Small intestine (tissue), 7 donors: Measurements from ENCODE around the gene PDCD7. TPM values are rescaled to one million over a fixed set of nuclear protein-coding genes. Genes with fewer than 3 reads are reported as not detected.

Experiments
- DNase-seq, 2 donors: peaks; one replicate each; pipeline versions ENCODE4 v3.0.0 to v3.0.0-alpha.2; 2013
- FAIRE-seq: peaks from 2 replicates; lab custom pipeline; 2012; peaks lifted over from hg19 to GRCh38; lab: Jason Lieb, UNC
- H3K27ac ChIP-seq, 3 donors: one replicate each; pipeline ENCODE4 v1.5.1; 2013; ENCODE audit warnings: low read length in 2 of 3, mild to moderate bottlenecking in 2 of 3, control low read depth in 1 of 3, inconsistent platforms in 1 of 3, low read depth in 1 of 3, moderate library complexity in 1 of 3
- H3K27me3 ChIP-seq, 3 donors: one replicate each; pipeline ENCODE4 v1.6.1; 2013; ENCODE audit warnings: low read length in 3 of 3, inconsistent platforms in 1 of 3; ENCODE audit not compliant: control insufficient read depth in 3 of 3, insufficient read depth in 3 of 3
- H3K36me3 ChIP-seq, 3 donors: one replicate each; pipeline ENCODE4 v1.6.1; 2013; ENCODE audit warnings: low read length in 3 of 3, inconsistent platforms in 1 of 3, low read depth in 1 of 3, mild to moderate bottlenecking in 1 of 3, moderate library complexity in 1 of 3; ENCODE audit not compliant: control insufficient read depth in 3 of 3, insufficient read depth in 2 of 3
- H3K4me1 ChIP-seq, 3 donors: one replicate each; pipeline ENCODE4 v1.6.1; 2013; ENCODE audit warnings: low read length in 2 of 3, inconsistent platforms in 1 of 3, low read depth in 1 of 3, mild to moderate bottlenecking in 1 of 3, moderate library complexity in 1 of 3; ENCODE audit not compliant: control insufficient read depth in 3 of 3, insufficient read depth in 2 of 3
- H3K4me3 ChIP-seq, 3 donors: one replicate each; pipeline ENCODE4 v1.5.1; 2013; ENCODE audit warnings: low read length in 3 of 3, control low read depth in 1 of 3, inconsistent platforms in 1 of 3, low read depth in 1 of 3, mild to moderate bottlenecking in 1 of 3, moderate library complexity in 1 of 3
- H3K9me3 ChIP-seq, 2 donors: one replicate each; pipeline ENCODE4 v1.6.1; 2013; ENCODE audit warnings: low read depth in 1 of 2, low read length in 1 of 2; ENCODE audit not compliant: control insufficient read depth in 2 of 2, insufficient read depth in 1 of 2
- WGBS, 3 donors: extraction: QIAGEN DNeasy Blood & Tissue Kit; methylation state at CpG; one replicate each; pipeline ENCODE4 v1.1.7; 2013; 5-methylcytosine and 5-hydroxymethylcytosine counted together
- polyA plus RNA-seq, 4 donors: library from polyadenylated mRNA; stranded (reverse) in 3 of 4; unstranded in 1 of 4; fragments of 200-250 nt in 3 of 4; fragments of 120-200 nt in 1 of 4; gene quantifications; one replicate each; pipeline versions ENCODE4 v1.2.1 to v1.2.3, GENCODE V29; 2013
- donor health status: healthy with polysubstance abuse.
- donor health status: control.
- donor health status: control.
- donor health status: Bipolar disorder and iron deficiency.
- donor health status: healthy.

Gene PDCD7
- polyA plus RNA-seq, 4 donors = 8.4 to 20.5 (median 11.9) TPM

- 87 to 94% (median 93%) methylated on average over 5 of the region's 5 CpGs for WGBS, 3 donors
- no peak for FAIRE-seq
Measured at GRCh38 chr15:65174509-65174908, 40.9 kb upstream of the PDCD7 start.

GRCh38 chr15:65172531-65172930 is 38.9 kb upstream of the PDCD7 start:
- Histone ChIP-seq H3K27me3 (no peaks in the 10 kb centered on the region), H3K4me3 (no peak overlapping the region), H3K27ac (no peak overlapping the region), H3K36me3 (peaks cover 3 to 53% (median 3%) of the 10 kb centered on the region in 3 donors), H3K4me1 (no peaks in the 10 kb centered on the region), H3K9me3 (no peaks in the 10 kb centered on the region)
- FAIRE-seq = no peak
- 95 to 99% (median 96%) methylated on average over 5 of the region's 5 CpGs for WGBS, 3 donors
- no peak for DNase-seq

More at GRCh38 chr15:65174509-65174908, 40.9 kb upstream of the PDCD7 start:
- Histone ChIP-seq H3K9me3 (no peaks in the 10 kb centered on the region), H3K36me3 (peaks cover 2 to 55% (median 7%) of the 10 kb centered on the region in 3 donors), H3K27ac (no peak overlapping the region), H3K27me3 (no peaks in the 10 kb centered on the region), H3K4me1 (no peaks in the 10 kb centered on the region), H3K4me3 (no peak overlapping the region)
- no peak for DNase-seq

- Histone ChIP-seq H3K36me3 (peaks cover 4 to 50% (median 5%) of the 10 kb centered on the region in 3 donors), H3K4me1 (no peaks in the 10 kb centered on the region), H3K9me3 (no peaks in the 10 kb centered on the region), H3K27me3 (no peaks in the 10 kb centered on the region), H3K27ac (no peak overlapping the region), H3K4me3 (no peak overlapping the region)
- FAIRE-seq = no peak
- no peak for DNase-seq
- WGBS, 3 donors = 91 to 93% (median 91%) methylated on average over 5 of the region's 5 CpGs
Measured at GRCh38 chr15:65171428-65171827, 37.8 kb upstream of the PDCD7 start.

- FAIRE-seq = no peak
- no peak overlapping the region for H3K4me3 ChIP-seq
- DNase-seq = no peak
- no peaks in the 10 kb centered on the region for H3K27me3 ChIP-seq
- WGBS, 3 donors = 91 to 98% (median 96%) methylated on average over 2 of the region's 2 CpGs
- H3K36me3 ChIP-seq = peaks cover 4 to 43% (median 12%) of the 10 kb centered on the region in 3 donors
- H3K9me3 ChIP-seq = no peaks in the 10 kb centered on the region
- H3K27ac ChIP-seq = no peak overlapping the region
- H3K4me1 ChIP-seq = no peaks in the 10 kb centered on the region
Measured at GRCh38 chr15:65165875-65166274, 32.3 kb upstream of the PDCD7 start.

GRCh38 chr15:65164139-65164538 is 30.5 kb upstream of the PDCD7 start:
- Histone ChIP-seq H3K27me3 (no peaks in the 10 kb centered on the region), H3K36me3 (peaks cover 6 to 36% (median 9%) of the 10 kb centered on the region in 3 donors), H3K4me1 (no peaks in the 10 kb centered on the region), H3K4me3 (no peak overlapping the region), H3K9me3 (no peaks in the 10 kb centered on the region), H3K27ac (no peak overlapping the region)
- no peak for FAIRE-seq
- 73 to 92% (median 74%) methylated on average over 1 of the region's 1 CpG for WGBS, 3 donors
- no peak for DNase-seq

GRCh38 chr15:65163041-65163440 is 29.4 kb upstream of the PDCD7 start:
- no peak for FAIRE-seq
- 90 to 93% (median 92%) methylated on average over 4 of the region's 4 CpGs for WGBS, 3 donors

GRCh38 chr15:65156692-65157091 is 23.1 kb upstream of the PDCD7 start:
- no peak overlapping the region for H3K27ac ChIP-seq
- no peak overlapping the region for H3K4me3 ChIP-seq
- no peaks in the 10 kb centered on the region for H3K9me3 ChIP-seq
- DNase-seq (no peak), FAIRE-seq (peak; percentile 65)
- peaks cover 24 to 33% (median 25%) of the 10 kb centered on the region in 3 donors for H3K36me3 ChIP-seq
- no peaks in the 10 kb centered on the region for H3K4me1 ChIP-seq
- H3K27me3 ChIP-seq = no peaks in the 10 kb centered on the region
- WGBS, 3 donors = 64 to 71% (median 67%) methylated on average over 5 of the region's 5 CpGs

More at GRCh38 chr15:65163041-65163440, 29.4 kb upstream of the PDCD7 start:
- Histone ChIP-seq H3K27ac (no peak overlapping the region), H3K4me3 (no peak overlapping the region), H3K9me3 (no peaks in the 10 kb centered on the region), H3K36me3 (peaks cover 10 to 33% (median 12%) of the 10 kb centered on the region in 3 donors), H3K4me1 (no peaks in the 10 kb centered on the region), H3K27me3 (no peaks in the 10 kb centered on the region)
- DNase-seq = no peak

- no peak for FAIRE-seq
- no peaks in the 10 kb centered on the region for H3K27me3 ChIP-seq
- no peak overlapping the region for H3K27ac ChIP-seq
- no peak overlapping the region for H3K4me3 ChIP-seq
- no peaks in the 10 kb centered on the region for H3K4me1 ChIP-seq
- no peak for DNase-seq
- H3K9me3 ChIP-seq = no peaks in the 10 kb centered on the region
- H3K36me3 ChIP-seq = peaks cover 24 to 38% (median 25%) of the 10 kb centered on the region in 3 donors
- 86 to 93% (median 93%) methylated on average over 6 of the region's 6 CpGs for WGBS, 3 donors
Measured at GRCh38 chr15:65154720-65155119, 21.1 kb upstream of the PDCD7 start.

GRCh38 chr15:65147902-65148301 is 14.3 kb upstream of the PDCD7 start:
- H3K27me3 ChIP-seq = no peaks in the 10 kb centered on the region

More at GRCh38 chr15:65147902-65148301, 14.3 kb upstream of the PDCD7 start:
- H3K36me3 ChIP-seq = peaks cover 0 to 33% (median 4%) of the 10 kb centered on the region in 3 donors
- H3K9me3 ChIP-seq = no peaks in the 10 kb centered on the region
- H3K27ac ChIP-seq = no peak overlapping the region
- FAIRE-seq = no peak
- H3K4me3 ChIP-seq = no peak overlapping the region
- H3K4me1 ChIP-seq = no peaks in the 10 kb centered on the region
- 79 to 82% (median 81%) methylated on average over 3 of the region's 3 CpGs for WGBS, 3 donors
- DNase-seq = no peak
